ENCODE measurements around the gene DDX21.
"Not testable (repeated sequence)": the region's sequence is repeated elsewhere in the genome, so short reads cannot be mapped to it uniquely, and the experiment has no call there.

The DDX21 gene

DNA sequence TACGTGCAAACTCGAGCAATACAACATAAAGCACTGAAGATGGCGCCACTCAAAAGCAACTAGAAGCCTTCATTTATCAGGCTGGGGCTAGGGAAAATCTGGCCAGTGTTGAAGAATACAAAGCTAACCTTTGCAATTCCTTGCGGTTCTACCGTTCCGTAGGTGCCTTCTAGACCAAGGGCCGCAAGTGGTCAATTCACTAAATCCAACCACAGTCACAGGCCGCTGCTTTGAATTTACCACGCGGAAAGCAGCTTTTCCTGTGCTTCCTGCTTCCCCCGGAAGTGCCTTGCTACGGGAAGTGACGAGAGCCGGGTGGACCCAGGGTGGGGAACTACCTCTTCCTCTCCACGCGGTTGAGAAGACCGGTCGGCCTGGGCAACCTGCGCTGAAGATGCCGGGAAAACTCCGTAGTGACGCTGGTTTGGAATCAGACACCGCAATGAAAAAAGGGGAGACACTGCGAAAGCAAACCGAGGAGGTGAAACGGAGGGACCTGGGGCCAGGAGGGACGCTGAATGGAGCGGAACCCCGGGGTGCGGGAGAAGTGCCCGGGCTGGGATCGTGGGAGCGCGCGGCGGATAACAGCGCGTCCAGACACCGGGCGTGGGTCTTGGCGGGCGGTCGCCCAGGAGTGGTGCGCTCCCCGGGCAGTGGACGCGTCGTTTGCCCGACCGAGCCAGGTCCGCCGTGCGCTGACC, at the start of gene DDX21:
TSS of gene DDX21 (plus strand) at position 339 of the 701 bp plus-strand sequence. CDS start at position 395, 56 bp downstream.
- peak; percentile 94 for DNase-seq

DNA sequence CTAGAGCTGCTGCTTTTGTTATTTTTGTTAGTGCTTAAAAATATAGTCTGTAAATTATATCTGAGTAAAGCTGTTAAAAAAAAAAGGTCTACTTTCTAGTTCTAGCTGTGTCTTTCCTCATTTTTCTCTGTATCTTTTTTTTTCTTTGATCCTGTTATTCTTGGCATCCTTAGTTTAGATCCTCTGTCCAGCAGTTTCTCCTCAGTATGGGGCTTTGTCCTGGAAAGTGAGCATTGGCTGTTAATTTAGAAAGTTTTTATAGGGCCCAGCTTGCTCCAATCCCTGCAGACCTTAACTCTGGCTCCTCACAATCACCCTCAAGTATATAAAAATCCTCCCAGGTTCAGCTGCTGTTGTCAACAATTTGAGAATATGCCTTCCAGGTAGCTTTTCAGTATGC, 31.4 kb upstream of the DDX21 start:
- DNase-seq = no peak

DNA sequence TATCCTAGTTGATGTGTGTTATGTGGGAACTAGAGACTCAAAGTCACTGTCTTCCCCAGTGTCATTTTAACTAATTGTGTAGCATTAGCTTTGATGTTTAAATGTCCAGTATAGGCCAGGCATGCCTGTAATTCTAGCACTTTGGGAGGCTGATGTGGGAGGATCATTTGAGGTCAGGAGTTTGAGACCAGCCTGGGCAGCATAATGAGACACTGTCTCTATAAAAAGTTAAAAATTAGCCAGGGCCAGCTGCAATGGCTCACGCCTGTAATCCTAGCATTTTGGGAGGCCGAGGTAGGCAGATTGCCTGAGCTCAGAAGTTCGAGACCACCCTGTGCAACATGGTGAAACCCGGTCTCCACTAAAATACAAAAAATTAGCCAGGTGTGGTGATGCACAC, 30.5 kb upstream of the DDX21 start:
- DNase-seq = no peak

DNA sequence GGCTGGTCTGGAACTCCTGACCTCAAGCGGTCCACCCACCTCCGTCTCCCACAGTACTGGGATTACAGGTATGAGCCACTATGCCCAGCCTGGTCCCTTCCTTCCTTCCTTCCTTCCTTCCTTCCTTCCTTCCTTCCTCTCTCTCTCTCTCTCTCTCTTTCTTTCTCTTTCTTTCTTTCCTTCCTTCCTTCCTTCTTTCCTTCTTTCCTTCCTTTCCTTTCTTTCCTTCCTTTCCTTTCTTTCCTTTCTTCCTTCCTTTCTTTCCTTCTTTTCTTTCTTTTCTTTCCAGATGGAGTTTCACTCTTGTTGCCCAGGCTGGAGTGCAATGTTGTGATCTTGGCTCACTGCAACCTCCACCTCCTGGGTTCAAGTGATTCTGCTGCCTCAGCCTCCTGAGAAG, 26.8 kb upstream of the DDX21 start:
- DNase-seq = not testable (repeated sequence)

DNA sequence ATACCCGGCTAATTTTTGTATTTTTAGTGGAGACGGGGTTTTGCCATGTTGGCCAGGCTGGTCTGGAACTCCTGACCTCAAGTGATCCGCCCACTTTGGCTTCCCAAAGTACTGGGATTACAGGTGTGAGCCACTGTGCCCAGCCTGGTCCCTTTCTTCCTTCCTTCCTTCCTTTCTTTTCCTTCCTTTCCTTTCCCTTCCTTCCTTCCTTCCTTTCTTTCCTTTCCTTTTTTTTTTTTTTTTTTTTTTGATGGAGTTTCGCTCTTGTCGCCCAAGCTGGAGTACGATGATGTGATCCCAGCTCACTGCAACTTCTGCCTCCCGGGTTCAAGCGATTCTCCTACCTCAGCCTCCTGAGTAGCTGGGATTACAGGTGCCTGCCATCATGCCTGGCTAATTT, 26.1 kb upstream of the DDX21 start:
- not testable (repeated sequence) for DNase-seq

DNA sequence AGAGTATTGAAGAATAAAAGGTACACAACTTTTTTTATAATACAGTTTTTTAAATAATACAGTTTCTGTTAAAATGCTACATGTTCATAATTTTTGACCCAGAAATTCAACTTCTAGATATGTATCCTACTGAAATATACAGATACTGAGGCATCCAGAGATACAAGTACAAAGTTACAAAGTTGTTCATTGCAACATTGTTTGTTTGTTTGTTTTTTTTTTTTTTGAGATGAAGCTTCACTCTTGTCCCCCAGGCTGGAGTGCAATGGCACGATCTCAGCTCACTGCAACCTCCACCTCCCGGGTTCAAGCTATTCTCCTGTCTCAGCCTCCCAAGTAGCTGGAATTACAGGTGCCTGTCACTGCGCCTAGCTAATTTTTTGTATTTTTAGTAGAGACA, 23.1 kb upstream of the DDX21 start:
- not testable (repeated sequence) for DNase-seq

DNA sequence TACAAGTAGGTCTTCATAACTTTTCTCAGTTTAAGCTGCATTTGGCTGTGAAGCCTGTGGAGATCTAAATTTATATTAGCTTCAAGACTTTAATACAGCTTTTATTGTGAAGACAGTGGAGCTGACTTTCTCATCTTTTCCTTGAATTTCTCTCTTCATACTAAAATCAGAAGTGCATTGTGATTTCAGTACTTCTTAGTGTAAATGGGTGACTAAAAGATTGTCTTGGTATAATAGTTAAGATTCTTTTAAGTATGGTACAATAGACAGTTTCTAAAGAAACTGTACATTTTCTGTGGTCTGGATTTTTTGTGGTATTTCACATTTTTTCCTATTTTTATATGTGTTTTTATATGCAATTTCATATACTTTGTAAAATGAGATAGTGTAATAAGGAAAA, 21.0 kb upstream of the DDX21 start:
- DNase-seq = no peak

DNA sequence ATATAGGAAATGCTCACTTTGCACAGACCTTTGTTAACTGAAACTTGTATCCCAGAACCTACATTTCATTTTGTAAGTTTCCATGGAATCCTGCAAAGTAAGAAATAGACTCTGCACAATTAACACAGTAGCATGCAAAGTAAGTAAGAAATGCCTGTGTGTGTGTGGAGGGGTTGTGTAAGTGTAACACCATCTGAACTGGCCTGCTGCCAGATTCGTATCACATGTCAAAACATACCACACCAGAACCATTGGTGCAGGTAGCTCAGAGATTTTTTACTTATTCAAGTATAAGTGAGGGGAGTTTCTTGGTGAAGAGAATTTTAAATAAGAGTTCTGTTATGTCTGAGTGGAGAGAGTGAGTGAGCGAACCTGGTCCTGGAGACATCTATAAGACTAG, 17.9 kb upstream of the DDX21 start:
- DNase-seq = peak; percentile 4

DNA sequence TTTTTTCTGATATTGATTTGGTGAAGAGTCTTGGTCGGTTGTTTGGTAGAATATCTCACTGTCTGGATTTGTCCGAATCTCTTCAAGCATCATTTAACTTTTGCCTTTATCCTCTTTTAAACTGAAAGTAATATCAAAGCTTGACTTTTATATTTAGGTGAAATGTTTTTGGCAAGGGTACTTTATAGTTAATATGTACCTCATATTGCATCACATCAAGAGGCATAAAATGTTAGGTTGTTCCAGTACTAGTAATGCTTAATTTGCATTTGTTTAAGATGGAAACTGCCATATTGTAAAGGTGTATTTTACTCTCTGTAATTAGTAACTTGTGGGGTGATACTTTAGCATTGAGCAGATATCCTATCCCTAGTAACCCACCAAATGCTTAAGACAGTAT, 17.1 kb upstream of the DDX21 start:
- no peak for DNase-seq

DNA sequence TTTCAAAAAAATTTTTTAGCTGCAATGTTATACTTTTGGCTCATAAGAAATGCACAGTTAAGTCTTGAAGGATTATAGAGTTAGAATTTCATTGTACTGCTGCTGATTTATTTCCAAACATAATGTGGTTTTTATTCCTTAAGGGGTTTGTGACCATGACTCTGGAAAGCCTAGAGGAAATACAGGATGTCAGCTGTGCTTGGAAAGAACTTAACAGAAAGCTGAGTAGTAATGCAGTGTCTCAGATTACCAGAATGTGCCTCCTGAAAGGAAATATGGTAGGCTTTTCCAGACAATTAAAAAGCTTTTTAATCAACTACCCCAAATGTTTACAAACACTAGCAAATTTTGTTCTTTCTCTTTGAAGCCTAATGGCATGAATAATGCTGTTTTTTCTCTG, 15.1 kb upstream of the DDX21 start:
- DNase-seq = not testable (repeated sequence)

DNA sequence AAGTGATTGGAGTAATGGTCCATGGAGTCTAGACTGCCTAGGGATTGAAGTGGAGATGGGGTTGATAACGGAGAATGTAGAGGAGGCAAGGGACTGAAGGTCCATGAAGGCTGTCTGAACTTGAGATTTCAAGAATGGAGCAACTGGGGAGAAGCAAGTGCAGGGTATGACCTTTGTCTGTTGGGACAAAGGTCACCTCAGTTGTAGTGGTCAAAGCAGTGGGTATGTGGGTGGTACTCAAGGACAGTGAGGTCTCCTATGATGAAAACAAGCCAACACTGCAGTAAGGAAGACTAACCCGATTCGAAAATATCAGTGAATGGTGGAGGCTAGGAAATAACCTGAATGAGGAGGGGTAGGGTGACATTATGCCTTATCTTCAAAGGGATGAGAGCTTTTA, 5.4 kb upstream of the DDX21 start:
- DNase-seq = no peak

DNA sequence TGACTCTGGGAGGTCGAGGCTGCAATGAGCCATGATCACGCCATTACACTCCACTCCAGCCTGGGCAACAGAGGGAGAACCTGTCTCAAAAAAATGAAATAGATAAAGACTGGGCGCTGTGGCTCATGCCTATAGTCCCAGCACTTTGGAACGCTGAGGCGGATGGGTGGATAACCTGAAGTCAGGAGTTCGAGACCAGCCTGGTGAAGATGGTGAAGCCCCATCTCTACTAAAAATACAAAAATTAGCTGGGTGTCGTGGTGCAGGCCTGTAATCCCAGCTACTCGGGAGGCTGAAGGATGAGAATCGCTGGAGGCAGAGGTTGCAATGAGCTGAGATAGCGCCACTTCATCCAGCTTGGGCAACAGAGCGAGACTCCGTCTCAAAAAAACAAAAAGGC, 1.1 kb upstream of the DDX21 start:
- no peak for DNase-seq

DNA sequence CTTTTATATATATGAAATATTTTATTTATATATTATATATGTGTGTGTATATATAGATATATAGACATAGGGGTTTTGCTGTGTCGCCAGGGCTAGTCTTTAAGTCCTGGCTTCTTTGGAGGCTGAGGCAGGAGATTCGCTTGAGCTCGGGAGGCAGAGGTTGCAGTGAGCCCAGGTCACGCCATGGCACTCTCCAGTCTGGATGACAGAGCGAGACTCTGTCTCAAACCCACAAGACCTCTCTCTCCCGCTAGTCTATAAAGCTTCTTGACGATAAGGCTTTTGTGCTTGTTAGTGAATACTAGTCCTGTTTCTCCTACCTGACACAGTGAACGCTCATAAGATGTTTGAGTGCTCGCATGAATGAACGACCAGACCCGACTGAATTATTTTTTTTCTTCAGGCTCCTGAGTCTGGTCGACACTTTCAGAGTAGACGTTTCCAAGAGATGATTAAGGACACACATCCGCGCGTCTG, 577 bp upstream of the DDX21 start:
- DNase-seq = no peak

DNA sequence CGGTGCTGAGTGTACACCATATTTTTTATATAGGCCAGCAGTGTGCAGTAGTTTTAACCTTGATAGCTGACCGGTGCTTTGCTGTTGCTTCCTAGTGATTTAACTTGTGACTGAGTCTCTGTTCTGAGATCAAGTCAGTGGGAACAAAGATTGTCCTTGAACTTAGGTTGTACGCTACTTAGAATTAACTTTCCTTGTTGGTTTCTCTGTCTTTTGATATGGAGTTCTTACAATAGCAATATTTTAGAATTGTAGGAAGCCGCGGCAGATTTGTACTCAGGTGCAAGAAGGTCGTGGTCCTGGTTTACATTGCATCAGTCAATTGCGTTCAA, 1.3 kb downstream of the DDX21 start:
- no peak for DNase-seq

DNA sequence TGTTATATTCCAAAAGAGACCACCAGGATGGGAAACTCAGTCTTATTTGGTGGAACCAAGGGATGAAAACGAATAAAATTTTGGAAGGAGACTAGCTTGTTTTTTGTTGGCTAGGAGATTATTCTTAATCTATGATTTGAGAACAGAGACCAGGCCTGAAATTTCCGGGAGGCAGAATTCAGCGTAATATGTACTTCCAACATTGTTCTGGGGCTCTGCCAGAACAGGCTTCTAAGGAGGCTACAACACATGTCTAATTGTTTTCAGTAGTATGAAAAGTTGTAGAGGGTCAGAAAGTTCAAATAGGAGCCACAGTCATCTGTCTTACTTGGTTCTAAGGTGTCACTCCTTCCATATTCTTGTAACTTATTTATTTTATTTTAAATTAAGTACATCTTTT, 1.7 kb downstream of the DDX21 start:
- no peak for DNase-seq

DNA sequence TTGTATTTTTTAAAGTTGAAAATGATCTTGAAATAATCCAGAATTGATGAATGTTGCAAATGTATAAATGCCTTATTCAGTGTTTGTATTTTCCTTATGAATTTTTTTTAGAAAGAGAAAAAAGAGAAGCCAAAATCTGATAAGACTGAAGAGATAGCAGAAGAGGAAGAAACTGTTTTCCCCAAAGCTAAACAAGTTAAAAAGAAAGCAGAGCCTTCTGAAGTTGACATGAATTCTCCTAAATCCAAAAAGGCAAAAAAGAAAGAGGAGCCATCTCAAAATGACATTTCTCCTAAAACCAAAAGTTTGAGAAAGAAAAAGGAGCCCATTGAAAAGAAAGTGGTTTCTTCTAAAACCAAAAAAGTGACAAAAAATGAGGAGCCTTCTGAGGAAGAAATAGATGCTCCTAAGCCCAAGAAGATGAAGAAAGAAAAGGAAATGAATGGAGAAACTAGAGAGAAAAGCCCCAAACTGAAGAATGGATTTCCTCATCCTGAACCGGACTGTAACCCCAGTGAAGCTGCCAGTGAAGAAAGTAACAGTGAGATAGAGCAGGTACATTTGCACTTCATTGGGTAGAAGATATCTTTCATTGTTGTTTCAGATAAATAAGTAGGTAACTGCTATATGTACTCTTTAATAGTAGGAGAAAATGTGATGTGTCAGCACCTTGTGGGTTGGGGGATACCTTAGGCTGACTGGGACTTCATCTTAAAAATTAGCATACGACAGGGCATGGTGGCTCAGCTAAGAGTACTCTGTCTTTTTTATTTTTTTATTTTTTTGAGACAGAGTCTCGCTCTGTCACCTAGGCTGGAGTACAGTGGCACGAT, 3.9 kb downstream of the DDX21 start:
- no peak for DNase-seq

DNA sequence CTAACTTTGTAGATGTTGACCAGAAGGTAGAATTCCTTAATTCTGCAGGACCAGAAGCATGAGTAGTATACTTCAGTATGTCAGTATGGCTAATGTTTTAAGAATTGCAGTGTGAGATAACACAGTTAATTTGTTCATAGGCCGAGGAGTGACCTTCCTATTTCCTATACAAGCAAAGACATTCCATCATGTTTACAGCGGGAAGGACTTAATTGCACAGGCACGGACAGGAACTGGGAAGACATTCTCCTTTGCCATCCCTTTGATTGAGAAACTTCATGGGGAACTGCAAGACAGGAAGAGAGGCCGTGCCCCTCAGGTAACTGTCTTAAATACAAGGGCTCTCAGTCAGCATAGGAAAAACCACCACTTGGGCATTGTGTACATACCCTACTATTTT, 7.2 kb downstream of the DDX21 start:
- DNase-seq = no peak

DNA sequence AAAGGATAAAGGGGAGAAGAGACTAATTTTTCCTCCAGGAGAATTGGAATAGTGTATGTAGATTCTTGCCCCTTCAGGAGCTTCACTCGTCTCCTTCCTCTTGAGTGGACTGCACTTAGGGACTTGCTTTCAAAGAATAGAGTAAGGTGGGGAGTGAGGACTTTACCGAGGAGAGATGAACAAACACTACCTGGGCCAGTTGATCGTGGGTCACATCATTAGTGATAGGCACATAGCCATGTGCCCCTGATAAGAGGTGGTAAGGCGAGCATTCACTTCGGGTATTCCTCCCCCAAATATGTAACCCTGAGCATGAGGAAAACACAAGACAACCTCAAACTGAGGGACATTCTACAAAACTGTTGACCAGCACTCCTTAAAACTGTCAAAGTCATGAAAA, 18.0 kb downstream of the DDX21 start:
- no peak for DNase-seq

DNA sequence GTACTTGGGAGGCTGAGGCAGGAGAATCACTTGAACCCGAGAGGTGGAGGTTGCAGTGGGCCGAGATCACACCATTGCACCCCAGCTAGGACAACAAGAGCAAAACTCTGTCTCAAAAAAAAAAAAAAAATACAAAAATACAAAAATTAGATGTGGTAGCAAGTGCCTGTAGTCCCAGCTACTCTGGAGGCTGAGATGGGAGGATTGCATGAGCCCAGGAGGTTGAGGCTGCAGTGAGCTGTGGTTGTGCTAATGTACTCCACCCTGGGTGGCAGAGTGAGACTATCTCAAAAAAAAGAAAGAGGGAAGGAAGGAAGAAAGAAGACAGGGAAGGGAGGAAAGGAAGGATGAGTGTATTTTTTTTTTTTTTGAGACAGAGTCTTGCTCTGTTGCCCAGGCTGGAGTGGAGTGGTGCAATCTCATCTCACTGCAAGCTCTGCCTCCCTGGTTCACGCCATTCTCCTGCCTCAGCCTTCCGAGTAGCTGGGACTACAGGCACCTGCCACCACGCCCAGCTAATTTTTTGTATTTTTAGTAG, 20.0 kb downstream of the DDX21 start:
- DNase-seq = not testable (repeated sequence)

DNA sequence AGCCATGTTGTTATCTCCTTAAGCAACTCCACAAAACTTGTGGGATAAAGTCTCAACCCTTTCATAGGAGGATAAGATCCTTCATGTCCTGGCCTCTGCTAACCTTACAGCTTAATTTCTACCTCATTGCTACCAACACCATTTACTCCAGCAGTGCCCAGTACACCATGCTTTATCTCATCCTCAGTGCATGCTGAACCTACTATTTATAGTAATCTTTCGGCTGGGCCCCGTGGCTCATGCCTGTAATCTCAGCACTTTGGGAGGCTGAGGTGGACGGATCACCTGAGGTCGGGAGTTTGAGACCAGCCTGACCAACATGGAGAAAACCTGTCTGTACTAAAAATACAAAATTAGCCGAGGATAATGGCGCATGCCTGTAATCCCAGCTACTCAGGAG, 23.8 kb downstream of the DDX21 start:
- not testable (repeated sequence) for DNase-seq

DNA sequence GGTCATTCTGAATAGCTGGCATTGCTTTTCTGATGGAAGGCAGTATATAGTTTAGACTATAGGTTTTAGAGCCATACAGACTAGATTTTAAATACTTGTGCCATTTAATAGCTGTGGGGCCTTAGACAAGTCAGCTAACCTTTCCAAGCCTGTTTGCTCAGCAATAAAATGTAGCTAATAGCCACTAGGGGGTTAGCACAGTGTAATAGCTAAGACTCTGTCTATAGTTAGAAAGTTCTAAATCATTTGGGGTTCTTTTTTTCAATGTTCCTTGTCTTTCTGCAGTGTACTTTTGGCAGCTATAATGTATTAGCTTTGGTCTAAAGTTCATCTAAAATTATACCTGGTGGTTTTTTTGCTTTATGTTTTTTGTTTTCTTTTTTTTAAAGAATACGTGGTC, 25.1 kb downstream of the DDX21 start:
- DNase-seq = peak; percentile 20

DNA sequence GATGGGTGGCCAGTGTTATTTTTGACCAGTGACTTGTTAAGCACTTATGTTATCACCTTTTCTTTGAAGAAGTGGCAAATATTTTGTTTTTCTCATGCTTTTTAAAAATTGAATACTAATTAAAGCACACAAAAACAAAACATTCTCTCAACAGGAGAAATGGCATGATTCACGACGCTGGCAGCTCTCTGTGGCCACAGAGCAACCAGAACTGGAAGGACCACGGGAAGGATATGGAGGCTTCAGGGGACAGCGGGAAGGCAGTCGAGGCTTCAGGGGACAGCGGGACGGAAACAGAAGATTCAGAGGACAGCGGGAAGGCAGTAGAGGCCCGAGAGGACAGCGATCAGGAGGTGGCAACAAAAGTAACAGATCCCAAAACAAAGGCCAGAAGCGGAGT, 26.4 kb downstream of the DDX21 start:
- no peak for DNase-seq

DNA sequence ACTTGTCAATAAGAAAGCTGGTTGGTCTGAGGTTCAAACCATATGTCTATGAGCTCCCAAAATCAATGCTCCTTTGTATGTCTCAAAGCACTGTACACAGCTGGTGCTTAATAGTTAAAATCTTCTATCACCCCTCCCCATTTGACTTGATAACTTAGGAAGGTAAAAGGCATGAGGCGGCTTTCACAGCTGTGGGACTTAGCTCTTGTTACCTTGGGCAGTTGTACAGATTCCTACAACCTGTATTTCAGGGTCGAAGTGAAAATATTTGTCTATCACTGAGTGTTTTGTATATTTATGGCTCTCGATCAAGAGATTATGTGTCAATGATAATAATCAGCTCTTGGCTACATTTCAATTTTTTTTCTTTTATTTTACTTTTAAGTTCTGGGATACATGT, 31.6 kb downstream of the DDX21 start:
- no peak for DNase-seq

Data from MV-4-11 (cell line).